GM19025 (cell line): ENCODE results near the gene TARBP1.

ENCODE experiments used
- ATAC-seq: cut with Tn5 transposase; IDR thresholded peaks from one replicate; pipeline ENCODE4 v1.9.1; 2021; ENCODE audit warnings: mild to moderate bottlenecking, low read depth, moderate library complexity; ENCODE audit not compliant: unreplicated experiment

TARBP1 gene

GRCh38 chr1:234356615-234357269 lies 122.2 kb downstream of the TARBP1 start:
- ATAC-seq = peak; percentile 74

- ATAC-seq = no peak
Measured at GRCh38 chr1:234355782-234356510, 123.0 kb downstream of the TARBP1 start.

- ATAC-seq = no peak
Measured at GRCh38 chr1:234348964-234349363, 130.0 kb downstream of the TARBP1 start.

- no peak for ATAC-seq
Measured at GRCh38 chr1:234345237-234345636, 133.7 kb downstream of the TARBP1 start.

- ATAC-seq = no peak
Measured at GRCh38 chr1:234342774-234343173, 136.2 kb downstream of the TARBP1 start.
